ENCODE results near the gene BOLA2B. TPM values are rescaled to one million over a fixed set of nuclear protein-coding genes. Genes with fewer than 3 reads are reported as not detected.
A peak's percentile ranks its signal among the peaks of the same experiment; 100 is the strongest.

Gene BOLA2B
- total RNA-seq, 5 donors from 2014 or later (not counting 1 experiment from before 2014, with no cell fraction given) = 47.0 to 115 (median 100) TPM

- ChIA-PET CTCF (no interaction called here), POLR2A (interaction anchor here in 1 of 2 donors (0.7 kb wide), 1 partner anchor 1968 kb away, joined by 5 read pairs; no protein-coding TSS in a partner anchor)
- Mint-ChIP-seq H3K9me3 (peaks cover 2 to 4% (median 4%) of the 10 kb centered on the region in 3 donors), H3K27ac (no peak overlapping the region), H3K4me3 (no peak overlapping the region), H3K4me1 (peaks cover 0 to 3% (median 0%) of the 10 kb centered on the region in 3 donors), H3K27me3 (no peaks in the 10 kb centered on the region), H3K36me3 (peaks cover 3% of the 10 kb centered on the region)
- no CpG with 5 or more reads among the region's 5 CpGs for WGBS (ENCODE audit: insufficient coverage)
- Histone ChIP-seq H3K4me3 (ENCODE audit: control insufficient read depth in 1 of 2, extremely low read depth in 1 of 2, low read length in 1 of 2) (no peak overlapping the region), H3K9me3 (no peaks in the 10 kb centered on the region), H3K27me3 (replicated peaks in 1 of 2; ENCODE audit: control insufficient read depth in 2 of 2, extremely low read depth in 1 of 2, insufficient read depth in 2 of 2, low read length in 1 of 2) (no peaks in the 10 kb centered on the region), H3K27ac (ENCODE audit: low read length) (no peak overlapping the region), H3K4me1 (ENCODE audit: control insufficient read depth in 1 of 2, extremely low read depth in 1 of 2, insufficient read depth in 2 of 2, low read length in 2 of 2) (no peaks in the 10 kb centered on the region), H3K36me3 (ENCODE audit: control insufficient read depth in 2 of 2, extremely low read depth in 1 of 2, insufficient read depth in 1 of 2, low read length in 1 of 2) (no peaks in the 10 kb centered on the region)
- DNase-seq = no peak
- ATAC-seq (replicated peaks in 1 of 4) = no peak
Measured at GRCh38 chr16:30149250-30149930, 44.1 kb downstream of the BOLA2B start.

DNA sequence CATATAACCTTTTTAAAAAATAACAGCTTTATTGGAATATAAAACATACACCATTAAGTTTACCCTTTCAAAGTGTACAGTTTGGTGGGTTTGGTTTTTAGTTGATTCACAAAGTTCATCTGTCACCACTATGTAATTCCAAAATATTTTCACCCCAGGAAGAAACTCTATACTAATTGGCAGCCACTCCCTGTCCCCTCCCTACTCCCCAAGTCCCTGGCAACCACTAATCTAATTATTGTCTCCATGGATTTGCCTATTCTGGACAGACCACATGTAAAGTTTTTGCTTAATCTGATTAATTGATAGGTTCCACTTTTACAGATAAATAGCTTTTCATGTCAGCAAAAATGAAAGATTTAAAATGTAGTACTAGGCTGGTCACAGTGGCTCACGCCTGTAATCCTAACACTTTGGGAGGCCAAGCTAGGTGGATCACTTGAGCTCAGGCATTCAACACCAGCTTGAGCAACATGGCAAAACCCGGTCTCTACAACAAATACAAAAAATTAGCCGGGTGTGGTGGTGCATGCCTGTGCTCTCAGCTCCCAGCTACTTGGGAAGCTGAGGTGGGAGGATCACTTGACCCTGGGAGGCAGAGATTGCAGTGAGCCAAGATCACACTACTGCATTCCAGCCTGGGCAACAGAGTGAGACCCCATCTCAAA is 45.5 kb downstream of the BOLA2B start:
- no peaks in the 10 kb centered on the region for H3K27me3 ChIP-seq (replicated peaks in 1 of 2; ENCODE audit: control insufficient read depth in 2 of 2, extremely low read depth in 1 of 2, insufficient read depth in 2 of 2, low read length in 1 of 2)
- Mint-ChIP-seq H3K27ac (no peak overlapping the region), H3K4me3 (no peak overlapping the region), H3K36me3 (peaks cover 3% of the 10 kb centered on the region), H3K4me1 (peaks cover 5 to 8% (median 6%) of the 10 kb centered on the region in 3 donors), H3K9me3 (peaks cover 2 to 4% (median 4%) of the 10 kb centered on the region in 3 donors), H3K27me3 (no peaks in the 10 kb centered on the region)
- no peaks in the 10 kb centered on the region for H3K36me3 ChIP-seq (ENCODE audit: control insufficient read depth in 2 of 2, extremely low read depth in 1 of 2, insufficient read depth in 1 of 2, low read length in 1 of 2)
- DNase-seq = no peak
- H3K4me1 ChIP-seq (ENCODE audit: control insufficient read depth in 1 of 2, extremely low read depth in 1 of 2, insufficient read depth in 2 of 2, low read length in 2 of 2) = peaks cover 3 to 4% of the 10 kb centered on the region in 2 experiments
- no peak for ATAC-seq (replicated peaks in 1 of 4)
- no CpG with 5 or more reads among the region's 3 CpGs for WGBS (ENCODE audit: insufficient coverage)
- H3K9me3 ChIP-seq = no peaks in the 10 kb centered on the region
- no peak overlapping the region for H3K4me3 ChIP-seq (ENCODE audit: control insufficient read depth in 1 of 2, extremely low read depth in 1 of 2, low read length in 1 of 2)
- POLR2A ChIA-PET = no interaction called here
- no peak overlapping the region for H3K27ac ChIP-seq (ENCODE audit: low read length)
- CTCF ChIA-PET = interaction anchor here in 1 of 2 donors (0.5 kb wide), 1 partner anchor 116 kb away, joined by 8 read pairs; no protein-coding TSS in a partner anchor

DNA sequence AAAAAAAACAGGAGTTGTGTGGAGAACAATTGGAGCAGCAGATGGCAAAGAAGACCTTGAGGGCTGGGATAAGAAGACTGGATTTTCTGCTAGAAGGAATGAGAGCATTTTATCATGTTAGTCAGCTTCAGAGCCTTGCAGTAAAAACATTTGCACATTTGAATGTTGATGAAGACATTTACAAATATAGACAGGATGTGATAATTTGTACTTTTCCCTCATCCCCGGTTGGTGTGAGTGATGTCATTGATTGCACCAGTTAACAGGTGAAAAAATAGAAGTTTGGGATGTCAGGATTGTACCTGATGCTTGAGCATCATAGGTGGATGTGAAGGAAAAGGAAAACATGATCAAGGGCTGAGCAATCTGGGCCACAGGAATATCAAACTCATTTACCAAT is 47.8 kb downstream of the BOLA2B start:
- H3K9me3 ChIP-seq = no peaks in the 10 kb centered on the region
- H3K36me3 ChIP-seq (ENCODE audit: control insufficient read depth in 2 of 2, extremely low read depth in 1 of 2, insufficient read depth in 1 of 2, low read length in 1 of 2) = no peaks in the 10 kb centered on the region
- H3K36me3 Mint-ChIP-seq = peaks cover 3% of the 10 kb centered on the region
- no CpG with 5 or more reads among the region's 1 CpG for WGBS (ENCODE audit: insufficient coverage)
- H3K27me3 ChIP-seq (replicated peaks in 1 of 2; ENCODE audit: control insufficient read depth in 2 of 2, extremely low read depth in 1 of 2, insufficient read depth in 2 of 2, low read length in 1 of 2) = no peaks in the 10 kb centered on the region
- peaks cover 3 to 8% of the 10 kb centered on the region in 2 experiments for H3K4me1 ChIP-seq (ENCODE audit: control insufficient read depth in 1 of 2, extremely low read depth in 1 of 2, insufficient read depth in 2 of 2, low read length in 2 of 2)
- ATAC-seq (replicated peaks in 1 of 4) (no peak), DNase-seq (no peak)
- H3K27me3 Mint-ChIP-seq = no peaks in the 10 kb centered on the region
- H3K27ac ChIP-seq (ENCODE audit: low read length) = no peak overlapping the region
- H3K4me1 Mint-ChIP-seq = peaks cover 9 to 14% (median 11%) of the 10 kb centered on the region in 3 donors
- peak overlapping the region in 1 of 2 donors; percentile 0 for H3K27ac Mint-ChIP-seq
- ChIA-PET CTCF (interaction anchor here in 1 of 2 donors (0.6 kb wide), 1 partner anchor 35 kb away, joined by 3 read pairs; no protein-coding TSS in a partner anchor), POLR2A (no interaction called here)
- peaks cover 2 to 4% (median 4%) of the 10 kb centered on the region in 3 donors for H3K9me3 Mint-ChIP-seq
- no peak overlapping the region for H3K4me3 Mint-ChIP-seq
- no peak overlapping the region for H3K4me3 ChIP-seq (ENCODE audit: control insufficient read depth in 1 of 2, extremely low read depth in 1 of 2, low read length in 1 of 2)

GRCh38 chr16:30144917-30145316 is 48.5 kb downstream of the BOLA2B start:
- ChIA-PET POLR2A (no interaction called here), CTCF (no interaction called here)
- H3K27ac Mint-ChIP-seq = no peak overlapping the region
- H3K27me3 Mint-ChIP-seq = no peaks in the 10 kb centered on the region
- WGBS (ENCODE audit: insufficient coverage) = no CpG with 5 or more reads among the region's 1 CpG
- no peak overlapping the region for H3K4me3 ChIP-seq (ENCODE audit: control insufficient read depth in 1 of 2, extremely low read depth in 1 of 2, low read length in 1 of 2)
- H3K36me3 ChIP-seq (ENCODE audit: control insufficient read depth in 2 of 2, extremely low read depth in 1 of 2, insufficient read depth in 1 of 2, low read length in 1 of 2) = no peaks in the 10 kb centered on the region
- H3K36me3 Mint-ChIP-seq = peaks cover 3% of the 10 kb centered on the region
- H3K9me3 ChIP-seq = no peaks in the 10 kb centered on the region
- no peak overlapping the region for H3K27ac ChIP-seq (ENCODE audit: low read length)
- peaks cover 11 to 16% (median 15%) of the 10 kb centered on the region in 3 donors for H3K4me1 Mint-ChIP-seq
- peaks cover 5 to 15% of the 10 kb centered on the region in 2 experiments for H3K4me1 ChIP-seq (ENCODE audit: control insufficient read depth in 1 of 2, extremely low read depth in 1 of 2, insufficient read depth in 2 of 2, low read length in 2 of 2)
- no peak for ATAC-seq (replicated peaks in 1 of 4)
- no peak overlapping the region for H3K4me3 Mint-ChIP-seq
- peaks cover 2 to 4% (median 4%) of the 10 kb centered on the region in 3 donors for H3K9me3 Mint-ChIP-seq
- DNase-seq = no peak
- H3K27me3 ChIP-seq (replicated peaks in 1 of 2; ENCODE audit: control insufficient read depth in 2 of 2, extremely low read depth in 1 of 2, insufficient read depth in 2 of 2, low read length in 1 of 2) = no peaks in the 10 kb centered on the region

GRCh38 chr16:30144017-30144416 is 49.4 kb downstream of the BOLA2B start:
- DNase-seq = no peak

DNA sequence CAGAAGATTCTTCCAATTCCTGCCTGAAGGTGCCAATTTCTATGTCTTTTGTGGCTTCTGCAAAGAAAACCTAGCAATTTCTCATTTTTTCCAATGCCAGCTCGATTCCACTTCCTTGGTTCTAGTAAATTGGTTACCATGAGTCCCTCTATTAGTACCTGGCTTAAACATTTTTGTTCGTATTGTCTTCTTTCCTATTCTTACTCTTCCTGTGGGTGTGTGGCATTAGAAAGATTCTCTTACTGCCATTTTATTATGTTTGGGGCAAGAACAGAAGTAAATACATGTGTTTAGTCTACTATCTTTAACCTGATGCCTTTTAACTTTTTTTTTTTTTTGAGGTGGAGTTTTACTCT is 50.1 kb downstream of the BOLA2B start:
- Mint-ChIP-seq H3K4me1 (peaks cover 18 to 26% (median 24%) of the 10 kb centered on the region in 3 donors), H3K27ac (peak overlapping the region; percentile 24 to 79), H3K9me3 (no peaks in the 10 kb centered on the region), H3K36me3 (no peaks in the 10 kb centered on the region), H3K27me3 (no peaks in the 10 kb centered on the region), H3K4me3 (no peak overlapping the region)
- ATAC-seq (replicated peaks in 1 of 4) = peak in 1 of 4 experiments; percentile 18
- no CpG with 5 or more reads among the region's 2 CpGs for WGBS (ENCODE audit: insufficient coverage)
- H3K27ac ChIP-seq (ENCODE audit: low read length) = no peak overlapping the region
- no peak overlapping the region for H3K4me3 ChIP-seq (ENCODE audit: control insufficient read depth in 1 of 2, extremely low read depth in 1 of 2, low read length in 1 of 2)
- no peaks in the 10 kb centered on the region for H3K27me3 ChIP-seq (replicated peaks in 1 of 2; ENCODE audit: control insufficient read depth in 2 of 2, extremely low read depth in 1 of 2, insufficient read depth in 2 of 2, low read length in 1 of 2)
- no peak for DNase-seq
- ChIA-PET POLR2A (no interaction called here), CTCF (interaction anchor here in 1 of 2 donors (0.8 to 1.5 kb wide), 7 partner anchors 41 to 274 kb away, joined by 3 to 5 read pairs (median 4); partner anchors contain the start of genes CORO1A, SEPTIN1 and TBX6)
- no peaks in the 10 kb centered on the region for H3K9me3 ChIP-seq
- peaks cover 9 to 26% of the 10 kb centered on the region in 2 experiments for H3K4me1 ChIP-seq (ENCODE audit: control insufficient read depth in 1 of 2, extremely low read depth in 1 of 2, insufficient read depth in 2 of 2, low read length in 2 of 2)
- H3K36me3 ChIP-seq (ENCODE audit: control insufficient read depth in 2 of 2, extremely low read depth in 1 of 2, insufficient read depth in 1 of 2, low read length in 1 of 2) = no peaks in the 10 kb centered on the region

More at GRCh38 chr16:30144017-30144416, 49.4 kb downstream of the BOLA2B start:
- no peaks in the 10 kb centered on the region for H3K27me3 ChIP-seq (replicated peaks in 1 of 2; ENCODE audit: control insufficient read depth in 2 of 2, extremely low read depth in 1 of 2, insufficient read depth in 2 of 2, low read length in 1 of 2)
- H3K27ac ChIP-seq (ENCODE audit: low read length) = no peak overlapping the region
- no peaks in the 10 kb centered on the region for H3K9me3 Mint-ChIP-seq
- no peak for ATAC-seq (replicated peaks in 1 of 4)
- peaks cover 18 to 24% (median 23%) of the 10 kb centered on the region in 3 donors for H3K4me1 Mint-ChIP-seq
- no peaks in the 10 kb centered on the region for H3K27me3 Mint-ChIP-seq
- no peaks in the 10 kb centered on the region for H3K36me3 ChIP-seq (ENCODE audit: control insufficient read depth in 2 of 2, extremely low read depth in 1 of 2, insufficient read depth in 1 of 2, low read length in 1 of 2)
- no peaks in the 10 kb centered on the region for H3K9me3 ChIP-seq
- H3K27ac Mint-ChIP-seq = no peak overlapping the region
- CTCF ChIA-PET = interaction anchor here in 1 of 2 donors (1.2 kb wide), 1 partner anchor 273 kb away, joined by 3 read pairs; no protein-coding TSS in a partner anchor
- no peaks in the 10 kb centered on the region for H3K36me3 Mint-ChIP-seq
- POLR2A ChIA-PET = no interaction called here
- no peak overlapping the region for H3K4me3 ChIP-seq (ENCODE audit: control insufficient read depth in 1 of 2, extremely low read depth in 1 of 2, low read length in 1 of 2)
- H3K4me1 ChIP-seq (ENCODE audit: control insufficient read depth in 1 of 2, extremely low read depth in 1 of 2, insufficient read depth in 2 of 2, low read length in 2 of 2) = peaks cover 9 to 24% of the 10 kb centered on the region in 2 experiments
- H3K4me3 Mint-ChIP-seq = no peak overlapping the region
